Neural progenitor cell (in vitro differentiated cells): ENCODE measurements around the gene SLC2A4.

ENCODE experiments used
- EZH2 ChIP-seq: fragments of 200-600 bp; sonication (generic); IDR thresholded peaks from 2 replicates; pipeline ENCODE4 v1.6.1; 2017; ENCODE audit warnings: antibody characterized with exemption, mild to moderate bottlenecking, moderate library complexity
- EZH2phosphoT487 ChIP-seq: fragments of 200-600 bp; sonication (generic); IDR thresholded peaks from 2 replicates; pipeline ENCODE4 v1.6.1; 2017; ENCODE audit warnings: antibody characterized with exemption
- TF ChIP-seq, protein P1 (sequence below): fragments of 200-600 bp; sonication (generic); IDR thresholded peaks from 2 replicates; pipeline ENCODE4 v1.5.1; 2017; ENCODE audit warnings: antibody characterized with exemption, mild to moderate bottlenecking

DNA sequence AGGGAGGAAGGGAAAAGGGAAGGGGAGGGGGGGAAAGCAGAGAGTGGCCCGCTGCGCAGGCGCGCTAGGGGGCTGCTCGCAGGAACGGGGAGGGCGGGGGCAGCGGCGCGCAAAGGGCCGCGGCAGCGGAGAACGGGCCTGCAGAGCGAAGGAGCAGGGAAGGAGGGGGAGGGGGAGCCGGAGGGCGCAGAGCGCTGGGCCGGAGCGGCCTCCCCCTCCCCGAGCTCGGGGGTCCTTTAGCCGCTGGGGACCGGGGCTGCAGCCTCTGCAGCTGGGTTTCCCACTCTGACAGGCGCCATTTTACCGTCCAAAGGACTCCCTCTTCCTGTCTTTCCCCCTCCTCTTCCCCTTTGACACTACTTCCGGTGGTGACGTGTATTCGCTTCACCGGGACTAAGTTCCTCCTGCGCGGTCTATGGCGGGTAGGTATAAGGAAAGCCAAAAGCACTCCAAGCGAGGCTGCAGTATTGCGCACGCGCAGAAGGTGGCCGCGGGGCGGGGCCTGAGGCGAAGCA, 29.8 kb upstream of the SLC2A4 start, which contains the start of gene CTDNEP1:
- TF ChIP-seq, protein P1, sequence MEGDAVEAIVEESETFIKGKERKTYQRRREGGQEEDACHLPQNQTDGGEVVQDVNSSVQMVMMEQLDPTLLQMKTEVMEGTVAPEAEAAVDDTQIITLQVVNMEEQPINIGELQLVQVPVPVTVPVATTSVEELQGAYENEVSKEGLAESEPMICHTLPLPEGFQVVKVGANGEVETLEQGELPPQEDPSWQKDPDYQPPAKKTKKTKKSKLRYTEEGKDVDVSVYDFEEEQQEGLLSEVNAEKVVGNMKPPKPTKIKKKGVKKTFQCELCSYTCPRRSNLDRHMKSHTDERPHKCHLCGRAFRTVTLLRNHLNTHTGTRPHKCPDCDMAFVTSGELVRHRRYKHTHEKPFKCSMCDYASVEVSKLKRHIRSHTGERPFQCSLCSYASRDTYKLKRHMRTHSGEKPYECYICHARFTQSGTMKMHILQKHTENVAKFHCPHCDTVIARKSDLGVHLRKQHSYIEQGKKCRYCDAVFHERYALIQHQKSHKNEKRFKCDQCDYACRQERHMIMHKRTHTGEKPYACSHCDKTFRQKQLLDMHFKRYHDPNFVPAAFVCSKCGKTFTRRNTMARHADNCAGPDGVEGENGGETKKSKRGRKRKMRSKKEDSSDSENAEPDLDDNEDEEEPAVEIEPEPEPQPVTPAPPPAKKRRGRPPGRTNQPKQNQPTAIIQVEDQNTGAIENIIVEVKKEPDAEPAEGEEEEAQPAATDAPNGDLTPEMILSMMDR: no peak
- TF ChIP-seq EZH2 (no peak), EZH2phosphoT487 (no peak)
